ENCODE results near the gene LEKR1.

The LEKR1 gene

DNA sequence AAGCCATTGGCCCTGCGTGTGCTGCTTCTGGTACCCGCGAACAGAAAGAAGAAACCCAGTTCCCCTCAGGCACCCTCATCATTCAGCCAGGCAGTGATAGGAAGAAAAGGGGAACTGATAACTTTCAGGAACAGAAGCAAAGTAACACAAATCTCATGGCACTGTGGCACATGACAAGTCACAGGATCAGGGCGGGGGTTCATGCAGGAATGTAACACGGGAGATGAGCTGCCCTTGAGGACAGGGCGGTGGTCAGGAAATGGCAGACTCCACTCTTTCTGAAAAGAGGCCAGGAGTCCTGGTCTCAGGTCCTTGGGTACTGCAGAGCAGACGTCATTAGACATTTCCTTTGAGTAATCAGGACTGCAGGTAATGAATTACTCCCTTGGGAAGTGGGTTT lies 238.2 kb downstream of the LEKR1 start:
- DNase-seq: no peak

DNA sequence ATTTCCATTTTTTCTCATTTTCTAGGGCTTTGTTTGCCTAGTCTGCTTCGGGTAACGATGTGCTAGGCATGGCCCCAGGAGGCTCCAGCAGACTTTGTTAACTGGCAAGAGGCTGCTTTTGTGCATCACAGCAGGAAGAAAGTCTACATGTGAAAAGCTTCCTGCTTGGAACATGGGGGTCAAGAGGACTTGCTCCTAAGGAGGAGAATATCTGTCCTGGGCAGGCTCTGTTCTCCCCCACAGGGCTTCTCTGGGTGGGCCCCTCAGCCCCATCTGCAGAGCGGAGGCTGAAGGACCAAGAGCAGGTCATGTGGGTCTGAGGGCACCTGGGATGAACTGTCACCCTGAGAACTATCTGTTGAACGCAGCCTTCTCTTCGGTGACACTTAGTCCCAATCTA lies 239.0 kb downstream of the LEKR1 start:
- no peak for DNase-seq

- DNase-seq: no peak
Measured at GRCh38 chr3:157066335-157067098, 240.4 kb downstream of the LEKR1 start.

DNA sequence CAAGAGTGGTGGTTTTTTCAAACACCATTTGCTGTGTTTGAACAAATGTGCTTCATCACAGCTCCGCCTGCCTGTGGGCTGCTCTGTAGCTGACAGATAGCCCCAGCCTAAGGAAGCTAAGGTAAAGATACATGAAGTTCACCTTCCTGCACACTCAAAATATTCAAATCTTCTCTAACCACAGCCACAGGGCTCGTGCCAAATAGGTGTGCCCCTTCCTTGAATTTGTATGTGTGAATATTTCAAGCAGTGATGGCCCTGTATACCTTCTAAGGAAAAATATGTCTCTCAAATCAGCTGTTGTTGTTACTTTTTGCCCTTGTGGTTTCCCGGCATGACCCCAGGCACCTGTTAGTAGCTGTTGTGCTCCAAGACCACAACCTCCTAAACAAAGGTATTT lies 241.0 kb downstream of the LEKR1 start:
- no peak for DNase-seq

DNA sequence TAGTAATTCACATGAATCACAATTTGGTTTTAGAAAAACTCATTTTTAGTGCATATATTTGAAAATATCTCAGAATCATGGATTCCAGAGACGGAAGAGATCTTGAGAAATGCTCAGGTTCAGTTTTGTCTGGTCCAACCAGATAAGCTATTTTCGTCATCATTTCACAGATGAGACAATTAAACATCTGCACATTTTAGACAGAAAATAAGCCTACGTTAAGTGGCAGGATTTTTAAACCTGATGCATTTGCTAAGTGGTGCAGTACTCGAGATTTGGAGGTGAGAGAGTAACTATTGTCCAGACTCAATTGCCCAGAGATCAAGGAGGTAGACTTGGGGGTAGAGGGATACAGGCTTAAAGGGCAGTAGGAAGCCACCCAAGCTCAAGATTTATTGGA lies 243.3 kb downstream of the LEKR1 start:
- DNase-seq: no peak

- DNase-seq: no peak
Measured at GRCh38 chr3:157069846-157070677, 243.9 kb downstream of the LEKR1 start.

DNA sequence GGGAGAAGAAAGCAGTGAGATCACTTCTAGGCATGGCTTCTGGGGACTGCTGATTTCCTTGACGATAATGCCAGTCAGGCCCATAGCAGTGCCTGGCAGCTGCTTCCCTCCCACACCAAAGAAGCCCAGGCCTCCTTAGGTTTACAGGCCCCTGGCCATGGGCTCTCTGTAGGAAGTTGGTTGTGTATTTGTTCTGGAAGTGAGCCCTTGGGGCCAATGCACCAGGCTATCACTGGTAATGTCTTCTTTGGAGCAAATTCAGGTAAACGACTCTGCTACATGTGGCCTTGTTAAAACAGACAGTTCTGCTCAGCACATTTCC lies 244.5 kb downstream of the LEKR1 start:
- no peak for DNase-seq

GRCh38 chr3:157071744-157072525 lies 245.8 kb downstream of the LEKR1 start:
- DNase-seq: no peak

GRCh38 chr3:157073810-157074209 lies 247.7 kb downstream of the LEKR1 start:
- DNase-seq: peak; percentile 56

GRCh38 chr3:157074490-157074889 lies 248.3 kb downstream of the LEKR1 start:
- no peak for DNase-seq

- DNase-seq: no peak
Measured at GRCh38 chr3:157074981-157075380, 248.8 kb downstream of the LEKR1 start.

GRCh38 chr3:157075693-157076420 lies 249.7 kb downstream of the LEKR1 start:
- no peak for DNase-seq

DNA sequence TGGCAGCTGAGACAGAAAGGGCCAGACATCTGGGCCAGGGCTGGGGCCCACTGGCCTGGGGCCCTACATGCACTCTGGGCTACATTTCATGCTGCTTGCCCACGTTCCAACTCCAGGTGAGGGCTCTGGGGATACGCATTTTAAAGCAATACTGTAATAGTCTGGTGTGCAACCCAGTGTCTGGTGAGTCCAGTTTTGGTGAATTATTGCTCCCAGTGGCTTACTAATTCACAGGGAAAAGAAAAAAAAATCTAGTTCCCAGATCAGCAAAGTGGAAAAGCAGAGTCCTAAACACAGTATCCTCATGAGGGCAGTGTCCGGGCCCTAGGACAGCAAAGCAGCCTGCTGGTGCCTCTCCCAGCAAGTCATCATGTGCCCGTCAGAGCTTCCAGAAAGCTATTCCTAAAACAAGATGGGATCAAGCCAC lies 251.4 kb downstream of the LEKR1 start:
- no peak for DNase-seq

GRCh38 chr3:157078131-157078810 lies 252.1 kb downstream of the LEKR1 start:
- no peak for DNase-seq

DNA sequence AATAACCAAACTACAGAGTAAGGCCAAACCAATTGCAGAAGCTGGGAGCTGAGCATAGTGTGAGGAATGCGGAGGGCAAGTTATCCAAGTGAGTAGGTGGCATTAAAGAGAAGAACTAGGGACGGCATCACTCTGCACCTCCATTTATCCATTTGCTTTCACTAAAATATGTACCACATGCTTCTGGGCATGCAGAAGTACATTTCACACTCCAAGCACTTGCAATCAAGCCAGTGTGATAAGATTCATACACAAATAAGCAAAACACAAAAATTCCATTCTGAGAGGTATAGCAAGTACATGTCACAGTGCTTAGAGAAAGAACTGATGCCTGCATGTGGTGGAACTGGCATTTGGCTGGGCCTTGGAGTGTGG lies 252.6 kb downstream of the LEKR1 start:
- DNase-seq: no peak

GRCh38 chr3:157079676-157080369 lies 253.7 kb downstream of the LEKR1 start:
- no peak for DNase-seq

GRCh38 chr3:157081626-157082210 lies 255.6 kb downstream of the LEKR1 start:
- no peak for DNase-seq

- DNase-seq: no peak
Measured at GRCh38 chr3:157082305-157082982, 256.3 kb downstream of the LEKR1 start.

DNA sequence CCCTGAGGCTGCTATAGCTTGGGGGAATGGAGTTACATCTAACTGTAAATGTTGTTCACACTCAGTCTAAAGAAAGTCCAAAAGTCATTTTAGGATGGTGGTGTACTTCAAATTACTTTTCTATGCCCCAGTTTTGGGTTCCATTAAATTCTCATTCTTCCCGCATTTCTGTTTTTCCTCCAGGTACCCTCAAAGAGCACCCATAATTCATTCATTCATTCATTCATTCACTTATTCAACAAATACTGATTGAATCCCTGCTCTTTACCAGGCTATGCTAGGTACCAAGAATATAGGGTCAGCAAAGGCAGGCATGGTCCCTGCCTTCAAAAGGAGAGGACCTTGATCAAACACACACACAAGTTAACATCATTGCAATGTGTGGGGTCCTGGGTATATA lies 257.7 kb downstream of the LEKR1 start:
- no peak for DNase-seq

- DNase-seq: no peak
Measured at GRCh38 chr3:157086060-157086750, 260.1 kb downstream of the LEKR1 start.
